Activated CD4-positive, CD25-positive, alpha-beta regulatory T cell treated with anti-CD3 and anti-CD28 coated beads, Interleukin-2, amount 50 U/mL, for 16 hours (primary cell): ENCODE results near the gene NEURL2.
A peak's percentile ranks its signal among the peaks of the same experiment; 100 is the strongest.

Experiments
- DNase-seq: peaks from one replicate; pipeline ENCODE4 v3.0.0-alpha.2; 2020; ENCODE audit warnings: low read depth, low spot score

NEURL2 gene

GRCh38 chr20:45872626-45873025, 18.4 kb downstream of the NEURL2 start:
- DNase-seq, result no peak

GRCh38 chr20:45867819-45868176, 23.2 kb downstream of the NEURL2 start:
- DNase-seq, result no peak

- DNase-seq, result no peak
Measured at GRCh38 chr20:45867136-45867818, 23.7 kb downstream of the NEURL2 start.

- no peak for DNase-seq
Measured at GRCh38 chr20:45866454-45866853, 24.6 kb downstream of the NEURL2 start.

- DNase-seq, result no peak
Measured at GRCh38 chr20:45863543-45864470, 27.2 kb downstream of the NEURL2 start.

GRCh38 chr20:45861221-45862075, 29.6 kb downstream of the NEURL2 start:
- DNase-seq, result no peak

GRCh38 chr20:45860560-45861220, 30.3 kb downstream of the NEURL2 start:
- DNase-seq, result no peak

- no peak for DNase-seq
Measured at GRCh38 chr20:45859916-45860315, 31.1 kb downstream of the NEURL2 start.

GRCh38 chr20:45857882-45858216, 33.2 kb downstream of the NEURL2 start:
- DNase-seq, result no peak

GRCh38 chr20:45857114-45857881, 33.7 kb downstream of the NEURL2 start, which contains the start of the genes ACOT8 and ZSWIM3:
ACOT8 (minus strand) TSS chr20:45857392; CDS start chr20:45857315, 77 bp downstream.
ZSWIM3 (plus strand) TSS chr20:45857614; CDS start chr20:45857826, 212 bp downstream.
- DNase-seq, result peak; percentile 91

- DNase-seq, result no peak
Measured at GRCh38 chr20:45853484-45853883, 37.5 kb downstream of the NEURL2 start.

GRCh38 chr20:45852326-45852725, 38.7 kb downstream of the NEURL2 start:
- DNase-seq, result no peak

- no peak for DNase-seq
Measured at GRCh38 chr20:45851501-45851900, 39.5 kb downstream of the NEURL2 start.

- no peak for DNase-seq
Measured at GRCh38 chr20:45850926-45851325, 40.1 kb downstream of the NEURL2 start.

- no peak for DNase-seq
Measured at GRCh38 chr20:45850238-45850637, 40.8 kb downstream of the NEURL2 start.

GRCh38 chr20:45848969-45849582, 41.9 kb downstream of the NEURL2 start:
- no peak for DNase-seq

GRCh38 chr20:45848421-45848820, 42.6 kb downstream of the NEURL2 start:
- DNase-seq, result no peak

GRCh38 chr20:45845452-45845851, 45.6 kb downstream of the NEURL2 start:
- DNase-seq, result no peak

GRCh38 chr20:45843506-45843905, 47.5 kb downstream of the NEURL2 start:
- no peak for DNase-seq

GRCh38 chr20:45842169-45842812, 48.7 kb downstream of the NEURL2 start:
- no peak for DNase-seq
